Ovary (tissue), 9 donors: ENCODE results near the gene CCDC149. TPM values are rescaled to one million over a fixed set of nuclear protein-coding genes. Genes with fewer than 3 reads are reported as not detected.
A peak's percentile ranks its signal among the peaks of the same experiment; 100 is the strongest.

Experiments used
- DNase-seq, 5 donors: peaks; one replicate each; pipeline ENCODE4 v3.0.0-alpha.2; 2019 to 2020
- H3K27ac ChIP-seq, 2 donors: fragments of 200-600 bp; one replicate each; pipeline versions ENCODE4 v1.5.1 to v1.8.0; 2019 to 2022
- H3K27me3 ChIP-seq: fragments of 200-600 bp; one replicate; pipeline ENCODE4 v1.8.0; 2022
- H3K36me3 ChIP-seq: fragments of 200-600 bp; sonication (generic); one replicate; pipeline ENCODE4 v1.5.1; 2019
- H3K4me1 ChIP-seq: one replicate; pipeline ENCODE4 v1.8.1; 2013; ENCODE audit warnings: mild to moderate bottlenecking, moderate library complexity; ENCODE audit not compliant: insufficient read depth
- H3K4me3 ChIP-seq: fragments of 200-600 bp; sonication (generic); one replicate; pipeline ENCODE4 v1.5.1; 2017
- H3K9me3 ChIP-seq, 2 donors: fragments of 200-600 bp in 1 of 2; sonication (generic) in 1 of 2; one replicate each; pipeline versions ENCODE4 v1.5.1 to v1.8.1; 2013 to 2019; ENCODE audit warnings: mild to moderate bottlenecking in 1 of 2, moderate library complexity in 1 of 2
- EP300 ChIP-seq: sonication (generic); formaldehyde crosslinking; IDR thresholded peaks from one replicate; pipeline ENCODE4 v1.6.1; 2017; ENCODE audit warnings: antibody characterized with exemption
- POLR2A ChIP-seq: fragments of 450-650 bp; IDR thresholded peaks from one replicate; pipeline ENCODE4 v1.6.1; 2017; ENCODE audit warnings: antibody characterized with exemption, mild to moderate bottlenecking, moderate library complexity
- WGBS, 3 donors: extraction: QIAGEN DNeasy Blood & Tissue Kit in 1 of 3; methylation state at CpG; one replicate each; pipeline versions ENCODE4 v1.1.5 to v1.1.7; 2013 to 2017; 5-methylcytosine and 5-hydroxymethylcytosine counted together
- intact Hi-C, 4 donors: fragments of 100-400 bp; cut with DNase I; formaldehyde crosslinking; loops; one replicate each; pipeline versions ENCODE4 v1.11.0 to v1.15.1; 2022 to 2023
- polyA plus RNA-seq, 2 donors: library from polyadenylated mRNA; stranded (reverse); fragments of 200-250 nt in 1 of 2; fragments of 350-450 nt in 1 of 2; fragmentation: Illumina TruSeq in 1 of 2; extraction: RNeasy Lipid Tissue Mini Kit (QIAGEN cat#74804) in 1 of 2; gene quantifications; one replicate each; pipeline ENCODE4 v1.2.3, GENCODE V29; 2013 to 2014
- total RNA-seq, 7 donors: library from RNA; depleted of rRNA in 2 of 7; stranded (reverse); fragments of >200 nt in 2 of 7; fragmentation: NEBNext Ultra II Directional in 3 of 7; extraction: Animal tissue kit (Norgen Biotek cat#: 25700) in 3 of 7; gene quantifications; one replicate each; pipeline versions ENCODE4 v1.1.0 to v1.2.4, GENCODE V29; 2016 to 2023
- TF ChIP-seq, protein P1 (sequence below), 3 donors: fragments of 450-650 bp in 2 of 3; fragments of 200-600 bp in 1 of 3; IDR thresholded peaks; one replicate each; pipeline versions ENCODE4 v1.5.1 to v1.8.0; 2016 to 2022; ENCODE audit warnings: antibody characterized with exemption in 3 of 3, mild to moderate bottlenecking in 1 of 3
- donor health status: DM: no; HTN: no; CAD: no; lungs with moderate emphysema.
- donor health status: DM: no; HTN: no; CAD: no.
- donor health status: Bipolar disorder and iron deficiency.
- donor health status: DM: yes; HTN: yes; CAD: no.
- donor health status: DM: no; HTN: no; CAD: no.
- donor health status: DM: yes; HTN: yes; CAD: no.

The CCDC149 gene
- total and polyA plus RNA-seq, 9 donors, result 6.2 to 21.7 (median 17.5) TPM

DNA sequence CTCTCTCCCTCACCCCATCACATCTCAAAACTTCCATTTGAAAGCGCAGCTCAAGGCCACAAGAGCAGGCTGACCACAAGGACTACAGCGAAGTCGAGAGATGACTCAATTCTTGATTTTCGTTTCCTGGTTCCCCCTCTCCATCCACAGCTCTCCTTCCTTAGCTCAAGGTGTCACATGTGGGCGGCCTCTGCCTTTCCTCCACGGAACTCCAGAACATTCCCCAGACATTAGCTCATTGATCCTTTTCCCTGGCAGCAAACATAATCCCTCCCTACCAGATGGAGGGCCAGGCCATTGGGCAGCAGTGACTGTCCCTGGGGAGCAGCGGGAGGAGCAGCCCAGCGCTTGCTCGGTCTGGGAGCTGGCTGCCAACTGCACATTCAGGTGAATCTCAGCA, 56.3 kb downstream of the CCDC149 start:
- H3K4me3 ChIP-seq, result no peak overlapping the region
- 56 to 74% (median 56%) methylated on average over 9 of the region's 9 CpGs for WGBS, 3 donors
- intact Hi-C loops, result no loop called here
- no peaks in the 10 kb centered on the region for H3K27me3 ChIP-seq
- H3K4me1 ChIP-seq, result peaks cover 4% of the 10 kb centered on the region
- TF ChIP-seq POLR2A, result no peak
- TF ChIP-seq, protein P1, sequence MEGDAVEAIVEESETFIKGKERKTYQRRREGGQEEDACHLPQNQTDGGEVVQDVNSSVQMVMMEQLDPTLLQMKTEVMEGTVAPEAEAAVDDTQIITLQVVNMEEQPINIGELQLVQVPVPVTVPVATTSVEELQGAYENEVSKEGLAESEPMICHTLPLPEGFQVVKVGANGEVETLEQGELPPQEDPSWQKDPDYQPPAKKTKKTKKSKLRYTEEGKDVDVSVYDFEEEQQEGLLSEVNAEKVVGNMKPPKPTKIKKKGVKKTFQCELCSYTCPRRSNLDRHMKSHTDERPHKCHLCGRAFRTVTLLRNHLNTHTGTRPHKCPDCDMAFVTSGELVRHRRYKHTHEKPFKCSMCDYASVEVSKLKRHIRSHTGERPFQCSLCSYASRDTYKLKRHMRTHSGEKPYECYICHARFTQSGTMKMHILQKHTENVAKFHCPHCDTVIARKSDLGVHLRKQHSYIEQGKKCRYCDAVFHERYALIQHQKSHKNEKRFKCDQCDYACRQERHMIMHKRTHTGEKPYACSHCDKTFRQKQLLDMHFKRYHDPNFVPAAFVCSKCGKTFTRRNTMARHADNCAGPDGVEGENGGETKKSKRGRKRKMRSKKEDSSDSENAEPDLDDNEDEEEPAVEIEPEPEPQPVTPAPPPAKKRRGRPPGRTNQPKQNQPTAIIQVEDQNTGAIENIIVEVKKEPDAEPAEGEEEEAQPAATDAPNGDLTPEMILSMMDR (IDR thresholded peaks at IDR 0.05), result no peak
- TF ChIP-seq EP300, result no peak
- no peak overlapping the region for H3K27ac ChIP-seq
- no peaks in the 10 kb centered on the region for H3K9me3 ChIP-seq
- H3K36me3 ChIP-seq, result no peaks in the 10 kb centered on the region
- peak in 2 of 5 donors; percentile 8 to 19 for DNase-seq

DNA sequence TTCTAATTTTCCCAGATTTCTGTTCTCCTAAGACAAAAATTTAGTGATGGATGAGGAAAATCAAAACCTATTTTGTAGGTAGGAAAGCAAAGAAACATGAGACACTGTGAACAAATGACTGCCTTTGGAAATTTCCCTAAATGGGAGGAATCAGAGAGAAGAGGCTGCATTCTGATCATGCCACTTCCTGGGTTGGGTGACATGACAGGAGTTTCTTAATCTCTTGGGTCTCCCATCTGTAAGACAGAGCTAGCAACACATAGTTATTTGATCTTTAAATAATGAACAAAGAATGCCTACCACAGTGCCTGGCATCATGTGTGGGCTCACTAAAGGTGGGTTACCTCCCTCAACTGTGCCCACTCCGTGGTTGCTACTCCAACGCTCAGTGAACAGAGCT, 57.1 kb downstream of the CCDC149 start:
- Histone ChIP-seq H3K4me1 (peaks cover 4% of the 10 kb centered on the region), H3K27ac (no peak overlapping the region)

DNA sequence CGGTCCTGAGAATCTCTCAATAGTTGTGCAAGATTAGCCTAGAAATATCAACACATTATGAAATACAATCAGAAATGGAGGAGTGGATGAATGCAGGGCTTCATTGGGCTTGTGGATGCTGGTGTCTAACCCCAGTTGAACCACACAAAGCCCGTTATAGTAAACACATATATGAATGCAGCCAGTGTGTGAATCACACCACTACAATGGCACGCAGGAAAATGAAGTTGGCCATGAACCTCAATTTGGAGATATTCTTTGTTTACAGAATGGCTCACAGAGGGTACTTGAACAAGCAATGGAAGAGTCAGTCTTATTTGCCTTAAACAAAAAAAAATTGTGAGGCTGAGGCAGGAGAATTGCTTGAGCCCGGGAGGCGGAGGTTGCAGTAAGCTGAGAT, 59.7 kb downstream of the CCDC149 start:
- TF ChIP-seq, protein P1 (IDR thresholded peaks at IDR 0.05), result no peak
- no peak for TF ChIP-seq POLR2A
- TF ChIP-seq EP300, result no peak
- Histone ChIP-seq H3K4me1 (peaks cover 2% of the 10 kb centered on the region), H3K9me3 (no peaks in the 10 kb centered on the region), H3K27me3 (no peaks in the 10 kb centered on the region), H3K27ac (no peak overlapping the region), H3K36me3 (no peaks in the 10 kb centered on the region), H3K4me3 (no peak overlapping the region)
- WGBS, 3 donors, result 80 to 91% (median 91%) methylated on average over 5 of the region's 5 CpGs
- no peak for DNase-seq
- intact Hi-C loops, result no loop called here

More for the DNA sequence above, 57.1 kb downstream of the CCDC149 start:
- H3K4me3 ChIP-seq, result no peak overlapping the region
- H3K36me3 ChIP-seq, result no peaks in the 10 kb centered on the region
- 92 to 100% (median 95%) methylated on average over 2 of the region's 2 CpGs for WGBS, 3 donors
- TF ChIP-seq, protein P1 (IDR thresholded peaks at IDR 0.05), result no peak
- no peak for TF ChIP-seq EP300
- no peak for TF ChIP-seq POLR2A
- H3K9me3 ChIP-seq, result no peaks in the 10 kb centered on the region
- no peak for DNase-seq
- intact Hi-C loops, result no loop called here
- no peaks in the 10 kb centered on the region for H3K27me3 ChIP-seq

DNA sequence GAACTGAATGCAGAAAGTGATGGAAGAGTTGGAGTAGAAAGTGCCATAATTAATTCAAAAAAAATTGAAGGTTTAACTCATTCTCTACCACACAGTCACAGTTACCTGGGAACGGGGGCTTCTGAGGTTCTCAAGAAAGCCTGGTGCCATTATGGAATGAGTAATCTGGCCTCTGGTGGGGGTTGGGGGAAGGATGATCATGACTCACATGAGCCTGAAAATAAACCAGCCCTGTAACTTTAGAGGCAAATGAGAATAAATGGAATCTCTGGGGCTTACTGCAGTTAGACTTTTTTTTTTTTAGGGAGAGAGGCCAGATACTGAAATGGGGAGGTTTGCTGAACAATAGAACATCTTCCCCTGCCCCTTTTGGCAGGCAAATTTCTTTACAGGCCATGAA, 62.2 kb downstream of the CCDC149 start:
- Histone ChIP-seq H3K9me3 (no peaks in the 10 kb centered on the region), H3K4me1 (no peaks in the 10 kb centered on the region), H3K4me3 (no peak overlapping the region), H3K27me3 (no peaks in the 10 kb centered on the region), H3K36me3 (no peaks in the 10 kb centered on the region), H3K27ac (no peak overlapping the region)
- intact Hi-C loops, result no loop called here
- WGBS, 3 donors, result 58 to 85% (median 79%) methylated on average over 1 of the region's 1 CpG
- no peak for DNase-seq
- no peak for TF ChIP-seq POLR2A
- TF ChIP-seq, protein P1 (IDR thresholded peaks at IDR 0.05), result no peak
- no peak for TF ChIP-seq EP300
